A549 (cell line): ENCODE data around the gene PIWIL4. TPM values are rescaled to one million over a fixed set of nuclear protein-coding genes. Genes with fewer than 3 reads are reported as not detected.
"Not testable (repeated sequence)": the region's sequence is repeated elsewhere in the genome, so short reads cannot be mapped to it uniquely, and the experiment has no call there.

Source experiments
- ATAC-seq, 2 experiments: fragments of 200-7000 bp in 1 of 2; fragments of >200 bp in 1 of 2; cut with Nextera tagmentation in 1 of 2; cut with Tn5 transposase in 1 of 2; 3 replicates each; pipeline versions ENCODE4 v1.8.0 to v1.9.1; 2018 to 2020; ENCODE audit warnings: mild to moderate bottlenecking in 1 of 2, moderate library complexity in 1 of 2
- CTCF ChIA-PET: fragments of 300-600 bp; sonication (Branson Sonifier 250); formaldehyde crosslinking; extraction: SDS; loops from one replicate; lab custom pipeline; 2021; ENCODE audit warnings: antibody characterized with exemption, inconsistent platforms; lab: Yijun Ruan, JAX
- POLR2A ChIA-PET: fragments of 350-600 bp; formaldehyde crosslinking; extraction: SDS; loops from one replicate; lab custom pipeline; 2021; ENCODE audit warnings: antibody characterized with exemption, inconsistent platforms; lab: Yijun Ruan, JAX
- DNase-seq, 2 experiments: peaks; one replicate each; pipeline versions ENCODE4 v3.0.0 to v3.0.0-alpha.2; 2011 to 2016; ENCODE audit warnings: low read depth in 1 of 2, low spot score in 1 of 2
- FAIRE-seq: peaks from 2 replicates; lab custom pipeline; 2011; peaks lifted over from hg19 to GRCh38; lab: Jason Lieb, UNC
- H3K27ac ChIP-seq, 2 experiments: fragments of >200 bp; sonication (Bioruptor Twin); formaldehyde crosslinking; 3 replicates each; pipeline ENCODE4 v1.5.1; 2016 to 2017
- H3K4me1 ChIP-seq: fragments of >200 bp; sonication (Bioruptor Twin); formaldehyde crosslinking; 3 replicates; pipeline ENCODE4 v1.6.1; 2016
- H3K4me2 ChIP-seq: fragments of >200 bp; sonication (Bioruptor Twin); formaldehyde crosslinking; 3 replicates; pipeline ENCODE4 v1.6.1; 2016
- H3K4me3 ChIP-seq: fragments of >200 bp; sonication (Bioruptor Twin); formaldehyde crosslinking; 3 replicates; pipeline ENCODE4 v1.5.1; 2016
- H3K9me3 ChIP-seq: fragments of >200 bp; sonication (Bioruptor Twin); formaldehyde crosslinking; 3 replicates; pipeline ENCODE4 v1.6.1; 2016
- CTCF ChIP-seq: fragments of >200 bp; sonication (Bioruptor Twin); formaldehyde crosslinking; IDR thresholded peaks from 3 replicates; pipeline ENCODE4 v1.5.1; 2016
- EP300 ChIP-seq, 2 experiments: fragments of >200 bp; sonication (Bioruptor Twin); formaldehyde crosslinking; IDR thresholded peaks; 2 replicates in 1 of 2; 3 replicates in 1 of 2; pipeline ENCODE4 v1.6.1; 2016 to 2017
- FOXS1 ChIP-seq: fragments of 250-450 bp; sonication (Bioruptor Pico); IDR thresholded peaks from 2 replicates; pipeline ENCODE4 v1.5.0; 2020; ENCODE audit warnings: mild to moderate bottlenecking, moderate library complexity
- HDAC2 ChIP-seq: fragments of 200-600 bp; sonication (generic); IDR thresholded peaks from 2 replicates; pipeline ENCODE4 v1.6.1; 2016
- HES2 ChIP-seq: fragments of >200 bp; sonication (Bioruptor Twin); formaldehyde crosslinking; IDR thresholded peaks from 2 replicates; pipeline ENCODE4 v1.6.1; 2016
- HEYL ChIP-seq: fragments of 250-450 bp; sonication (Bioruptor Pico); IDR thresholded peaks from 2 replicates; pipeline ENCODE4 v1.8.0; 2021; ENCODE audit warnings: mild to moderate bottlenecking, moderate library complexity
- HMGXB4 ChIP-seq: fragments of 250-450 bp; sonication (Bioruptor Pico); IDR thresholded peaks from 2 replicates; pipeline ENCODE4 v1.5.0; 2021; ENCODE audit warnings: mild to moderate bottlenecking, moderate library complexity, borderline replicate concordance
- HOXA7 ChIP-seq: fragments of 250-450 bp; sonication (Bioruptor Pico); IDR thresholded peaks from 2 replicates; pipeline ENCODE4 v1.5.0; 2020; ENCODE audit warnings: mild to moderate bottlenecking, moderate library complexity
- HOXB13 ChIP-seq: fragments of 250-450 bp; sonication (Bioruptor Pico); IDR thresholded peaks from 2 replicates; pipeline ENCODE4 v1.5.0; 2020; ENCODE audit warnings: low read depth, mild to moderate bottlenecking, moderate library complexity
- JUNB ChIP-seq: fragments of >200 bp; sonication (Bioruptor Twin); formaldehyde crosslinking; IDR thresholded peaks from 2 replicates; pipeline ENCODE4 v1.6.1; 2016
- KDM5A ChIP-seq: fragments of 200-600 bp; sonication (generic); IDR thresholded peaks from 2 replicates; pipeline ENCODE4 v1.6.1; 2016; ENCODE audit warnings: antibody characterized with exemption, mild to moderate bottlenecking
- MAFK ChIP-seq: fragments of 450-650 bp; IDR thresholded peaks from 2 replicates; pipeline ENCODE4 v1.6.1; 2014; ENCODE audit not compliant: partially characterized antibody
- MYC ChIP-seq: IDR thresholded peaks from 2 replicates; pipeline ENCODE4 v1.6.1; 2012; ENCODE audit warnings: mild to moderate bottlenecking, inconsistent platforms, low read length, improper control_type of control experiment, borderline replicate concordance
- NFE2L2 ChIP-seq: fragments of 150-350 bp; conservative IDR thresholded peaks from 2 replicates; pipeline ENCODE4 v1.6.1; 2014; ENCODE audit warnings: low read length
- NPAS2 ChIP-seq: fragments of 250-450 bp; sonication (Bioruptor Pico); IDR thresholded peaks from 2 replicates; pipeline ENCODE4 v1.8.0; 2022; ENCODE audit warnings: mild to moderate bottlenecking, moderate library complexity, borderline replicate concordance
- PBX3 ChIP-seq: IDR thresholded peaks from 2 replicates; pipeline ENCODE4 v1.6.1; 2012
- RARB ChIP-seq: fragments of 250-450 bp; sonication (Bioruptor Pico); IDR thresholded peaks from 2 replicates; pipeline ENCODE4 v1.8.0; 2021; ENCODE audit warnings: mild to moderate bottlenecking, moderate library complexity
- REST ChIP-seq: fragments of 200-600 bp; sonication (generic); IDR thresholded peaks from 2 replicates; pipeline ENCODE4 v1.6.1; 2016; ENCODE audit warnings: antibody characterized with exemption, mild to moderate bottlenecking, moderate library complexity
- RNF2 ChIP-seq: fragments of 200-600 bp; sonication (generic); IDR thresholded peaks from 2 replicates; pipeline ENCODE4 v1.6.1; 2016; ENCODE audit warnings: low read depth, mild to moderate bottlenecking, antibody characterized with exemption, moderate library complexity, borderline replicate concordance
- ZNF302 ChIP-seq: fragments of 250-450 bp; sonication (Bioruptor Pico); IDR thresholded peaks from 2 replicates; pipeline ENCODE4 v1.9.0; 2021; ENCODE audit warnings: inconsistent platforms, mild to moderate bottlenecking, moderate library complexity
- WGBS: methylation state at CpG from one replicate; pipeline ENCODE4 v1.1.6; 2017; ENCODE audit errors: missing lambda C conversion rate; 5-methylcytosine and 5-hydroxymethylcytosine counted together
- polyA plus RNA-seq, 4 experiments: library from polyadenylated mRNA; depleted of rRNA in 3 of 4; stranded (reverse); fragments of >200 nt; fragmentation: RNase III in 1 of 4; extraction: RNeasy Plus Mini Kit Qiagen cat#74134 plus additional on column Dnase treatment in 1 of 4; gene quantifications; 2 replicates in 3 of 4; 3 replicates in 1 of 4; pipeline ENCODE4 v1.2.3, GENCODE V29; 2011 to 2017

PIWIL4 gene
- polyA plus RNA-seq, 2 of the 4 experiments (the other 2 are of a cell fraction): 0.28 to 0.35 TPM

GRCh38 chr11:94568717-94569116 lies 1.5 kb downstream of the PIWIL4 start (continued):
- TF ChIP-seq REST (no peak), RARB (CRISPR knock-in tag) (no peak), JUNB (no peak), HMGXB4 (CRISPR knock-in tag) (no peak), NPAS2 (CRISPR knock-in tag) (no peak)
- TF ChIP-seq, all 56 proteins: peak for 0

GRCh38 chr11:94572975-94573374 lies 5.8 kb downstream of the PIWIL4 start:
- H3K4me3 ChIP-seq, FAIRE-seq, H3K27ac ChIP-seq, CTCF ChIA-PET, H3K4me1 ChIP-seq, ATAC-seq, POLR2A ChIA-PET, H3K4me2 ChIP-seq, H3K9me3 ChIP-seq, DNase-seq: not testable (repeated sequence)
- WGBS: 91% methylated on average over 2 of the region's 2 CpGs

- ChIA-PET CTCF (interaction anchor here (0.6 kb wide), 1 partner anchor 48 kb away, joined by 3 read pairs; no protein-coding TSS in a partner anchor), POLR2A (no interaction called here)
- TF ChIP-seq ZNF302 (CRISPR knock-in tag): no peak
- no peak for TF ChIP-seq MAFK
- no peak for TF ChIP-seq HDAC2
- no peak for TF ChIP-seq HOXA7 (CRISPR knock-in tag)
- TF ChIP-seq HEYL (CRISPR knock-in tag): no peak
- TF ChIP-seq NPAS2 (CRISPR knock-in tag): no peak
- TF ChIP-seq HOXB13 (CRISPR knock-in tag): no peak
- TF ChIP-seq HES2: no peak
- TF ChIP-seq MYC: no peak
- no peak for TF ChIP-seq EP300 (IDR thresholded peaks at IDR 0.05)
- no peak for TF ChIP-seq FOXS1 (CRISPR knock-in tag)
- TF ChIP-seq RNF2: no peak
- no peak for TF ChIP-seq PBX3
- no peak for TF ChIP-seq KDM5A
- TF ChIP-seq NFE2L2: no peak
- no peak for TF ChIP-seq CTCF
- TF ChIP-seq RARB (CRISPR knock-in tag): no peak
- DNase-seq: no peak
- no peaks in the 10 kb centered on the region for H3K4me1 ChIP-seq
- no peak for ATAC-seq
- no peak overlapping the region for H3K4me3 ChIP-seq
- no peaks in the 10 kb centered on the region for H3K9me3 ChIP-seq
- no peak overlapping the region for H3K4me2 ChIP-seq
- WGBS: 70% methylated on average over 13 of the region's 13 CpGs
- FAIRE-seq: no peak
- no peak overlapping the region for H3K27ac ChIP-seq
These were observed 7.2 kb downstream of the PIWIL4 start for GRCh38 chr11:94574193-94574961.
